IMR-90 (cell line): Measurements from ENCODE around the gene SPATA3. TPM values are rescaled to one million over a fixed set of nuclear protein-coding genes. Genes with fewer than 3 reads are reported as not detected.

Source experiments
- ATAC-seq: fragments of 200-7000 bp; cut with Tn5 transposase; 2 replicates; pipeline ENCODE4 v1.9.1; 2020; ENCODE audit warnings: low read depth, mild to moderate bottlenecking, moderate library complexity
- BruUV-seq: library from RNA; stranded (reverse); fragments of 400-500 nt; replicated peaks from 2 replicates; lab custom pipeline; 2021; lab: Mats Ljungman, UMichigan
- CTCF ChIA-PET: fragments of 300-600 bp; formaldehyde crosslinking; extraction: SDS; loops from one replicate; lab custom pipeline; 2021; ENCODE audit warnings: antibody characterized with exemption; lab: Yijun Ruan, JAX
- POLR2A ChIA-PET: fragments of 300-600 bp; sonication (Branson Sonifier 250); formaldehyde crosslinking; loops from one replicate; lab custom pipeline; 2022; ENCODE audit warnings: antibody characterized with exemption; ENCODE audit not compliant: unreplicated experiment; lab: Charles Lee
- DNase-seq: peaks from one replicate; pipeline ENCODE4 v3.0.0; 2013
- H2AFZ ChIP-seq: replicated peaks from 2 replicates; pipeline ENCODE3; 2013; ENCODE audit warnings: low read length, mild to moderate bottlenecking; ENCODE audit not compliant: poor library complexity
- H2AK5ac ChIP-seq: 2 replicates; pipeline ENCODE4 v1.6.1; 2013; ENCODE audit warnings: low read depth, low read length, inconsistent platforms
- H2AK9ac ChIP-seq: replicated peaks from 2 replicates; pipeline ENCODE3; 2013; ENCODE audit warnings: mild to moderate bottlenecking, low read depth, low read length, moderate library complexity; ENCODE audit not compliant: poor library complexity
- H2BK120ac ChIP-seq: 2 replicates; pipeline ENCODE4 v1.6.1; 2013; ENCODE audit warnings: low read depth, low read length, inconsistent platforms
- H2BK15ac ChIP-seq: 3 replicates; pipeline ENCODE4 v1.6.1; 2013; ENCODE audit warnings: low read depth, low read length, inconsistent platforms
- H2BK20ac ChIP-seq: 2 replicates; pipeline ENCODE4 v1.6.1; 2013; ENCODE audit warnings: low read depth, mild to moderate bottlenecking, inconsistent platforms, low read length, moderate library complexity
- H2BK5ac ChIP-seq: 2 replicates; pipeline ENCODE4 v1.6.1; 2013; ENCODE audit warnings: mild to moderate bottlenecking, low read depth, low read length, inconsistent platforms; ENCODE audit not compliant: poor library complexity, severe bottlenecking
- H3K14ac ChIP-seq: replicated peaks from 2 replicates; pipeline ENCODE4 v1.6.1; 2013; ENCODE audit warnings: low read depth, low read length, inconsistent platforms
- H3K18ac ChIP-seq: 2 replicates; pipeline ENCODE4 v1.6.1; 2013; ENCODE audit warnings: low read depth, low read length, control low read depth
- H3K23ac ChIP-seq: 2 replicates; pipeline ENCODE4 v1.6.1; 2013; ENCODE audit warnings: low read depth, low read length, inconsistent platforms
- H3K27ac ChIP-seq: 2 replicates; pipeline ENCODE4 v1.5.1; 2013; ENCODE audit warnings: mild to moderate bottlenecking, control low read depth, low read length; ENCODE audit not compliant: insufficient read depth
- H3K27me3 ChIP-seq: 2 replicates; pipeline ENCODE4 v1.6.1; 2013; ENCODE audit warnings: low read length; ENCODE audit not compliant: control insufficient read depth, insufficient read depth
- H3K36me3 ChIP-seq: 2 replicates; pipeline ENCODE4 v1.6.1; 2013; ENCODE audit warnings: low read length, mixed read lengths; ENCODE audit not compliant: control insufficient read depth, insufficient read depth
- H3K4ac ChIP-seq: 2 replicates; pipeline ENCODE4 v1.6.1; 2013; ENCODE audit warnings: low read depth, low read length, inconsistent platforms
- H3K4me1 ChIP-seq: 2 replicates; pipeline ENCODE4 v1.6.1; 2013; ENCODE audit warnings: low read length, mixed read lengths; ENCODE audit not compliant: control insufficient read depth, insufficient read depth
- H3K4me2 ChIP-seq: 2 replicates; pipeline ENCODE4 v1.6.1; 2013; ENCODE audit warnings: low read depth, mild to moderate bottlenecking, control low read depth, low read length, moderate library complexity
- H3K4me3 ChIP-seq: 2 replicates; pipeline ENCODE4 v1.5.1; 2013; ENCODE audit warnings: low read depth, mild to moderate bottlenecking, control low read depth, low read length, moderate library complexity; ENCODE audit not compliant: insufficient read depth
- H3K56ac ChIP-seq: 2 replicates; pipeline ENCODE4 v1.6.1; 2013; ENCODE audit warnings: low read length, inconsistent platforms; ENCODE audit not compliant: insufficient read depth; ENCODE audit errors: extremely low read depth
- H3K79me1 ChIP-seq, 2 experiments: 2 replicates each; pipeline ENCODE4 v1.6.1; 2013; ENCODE audit warnings: low read length in 2 of 2, inconsistent platforms in 1 of 2, low read depth in 1 of 2
- H3K9ac ChIP-seq: 2 replicates; pipeline ENCODE4 v1.6.1; 2013; ENCODE audit warnings: low read depth, low read length, control low read depth
- H3K9me1 ChIP-seq: 2 replicates; pipeline ENCODE4 v1.6.1; 2013; ENCODE audit warnings: low read length, inconsistent platforms; ENCODE audit not compliant: insufficient read depth
- H3K9me3 ChIP-seq: 2 replicates; pipeline ENCODE4 v1.6.1; 2013; ENCODE audit warnings: low read length; ENCODE audit not compliant: control insufficient read depth, insufficient read depth
- H4K20me1 ChIP-seq: 2 replicates; pipeline ENCODE4 v1.6.1; 2013; ENCODE audit warnings: low read length, inconsistent platforms; ENCODE audit not compliant: insufficient read depth
- H4K5ac ChIP-seq: 2 replicates; pipeline ENCODE4 v1.6.1; 2013; ENCODE audit warnings: mild to moderate bottlenecking, low read depth, low read length, control low read depth
- H4K8ac ChIP-seq, 2 experiments: 2 replicates each; pipeline ENCODE4 v1.6.1; 2013; ENCODE audit warnings: low read depth in 2 of 2, low read length in 2 of 2, control low read depth in 1 of 2, inconsistent platforms in 1 of 2
- H4K91ac ChIP-seq: 2 replicates; pipeline ENCODE4 v1.6.1; 2013; ENCODE audit warnings: low read depth, low read length, inconsistent platforms; ENCODE audit not compliant: insufficient read depth
- BHLHE40 ChIP-seq: fragments of 150-350 bp; IDR thresholded peaks from 2 replicates; pipeline ENCODE4 v1.6.1; 2016; ENCODE audit warnings: mild to moderate bottlenecking, low read depth, low read length
- CEBPB ChIP-seq: IDR thresholded peaks from 2 replicates; pipeline ENCODE4 v1.6.1; 2012; ENCODE audit warnings: low read depth, low read length, improper control_type of control experiment
- CTCF ChIP-seq: conservative IDR thresholded peaks from 2 replicates; pipeline ENCODE4 v1.5.1; 2012; ENCODE audit warnings: mild to moderate bottlenecking, low read depth, low read length, improper control_type of control experiment
- ELK1 ChIP-seq: fragments of 150-350 bp; IDR thresholded peaks from 2 replicates; pipeline ENCODE4 v1.6.1; 2016; ENCODE audit warnings: low read depth, mild to moderate bottlenecking, low read length, moderate library complexity, borderline replicate concordance
- FOS ChIP-seq: fragments of 150-350 bp; IDR thresholded peaks from 2 replicates; pipeline ENCODE4 v1.6.1; 2016; ENCODE audit warnings: low read depth, low read length
- MAFK ChIP-seq: IDR thresholded peaks from 2 replicates; pipeline ENCODE4 v1.6.1; 2012; ENCODE audit warnings: low read depth, low read length, improper control_type of control experiment
- MAZ ChIP-seq: IDR thresholded peaks from 2 replicates; pipeline ENCODE4 v1.6.1; 2012; ENCODE audit warnings: low read depth, mild to moderate bottlenecking, low read length, improper control_type of control experiment, moderate library complexity, borderline replicate concordance
- MXI1 ChIP-seq: IDR thresholded peaks from 2 replicates; pipeline ENCODE4 v1.6.1; 2012; ENCODE audit warnings: low read depth, mild to moderate bottlenecking, low read length, moderate library complexity, borderline replicate concordance
- NFE2L2 ChIP-seq: fragments of 150-350 bp; IDR thresholded peaks from 2 replicates; pipeline ENCODE4 v1.6.1; 2016; ENCODE audit warnings: low read depth, mild to moderate bottlenecking, low read length
- POLR2A ChIP-seq: IDR thresholded peaks from 2 replicates; pipeline ENCODE4 v1.6.1; 2012; ENCODE audit warnings: mild to moderate bottlenecking, low read depth, low read length
- RAD21 ChIP-seq: IDR thresholded peaks from 2 replicates; pipeline ENCODE4 v1.6.1; 2012; ENCODE audit warnings: low read length, improper control_type of control experiment
- RCOR1 ChIP-seq: IDR thresholded peaks from 2 replicates; pipeline ENCODE4 v1.6.1; 2012; ENCODE audit warnings: mild to moderate bottlenecking, low read length, improper control_type of control experiment; ENCODE audit not compliant: insufficient replicate concordance
- RFX5 ChIP-seq: IDR thresholded peaks from 2 replicates; pipeline ENCODE4 v1.8.0; 2012; ENCODE audit warnings: low read depth, mild to moderate bottlenecking, low read length, moderate library complexity
- SMC3 ChIP-seq: fragments of 150-350 bp; IDR thresholded peaks from 2 replicates; pipeline ENCODE4 v1.6.1; 2016; ENCODE audit warnings: low read depth, mild to moderate bottlenecking, antibody characterized with exemption, low read length, moderate library complexity
- USF2 ChIP-seq: fragments of 150-350 bp; IDR thresholded peaks from 2 replicates; pipeline ENCODE4 v1.6.1; 2017; ENCODE audit warnings: mild to moderate bottlenecking, antibody characterized with exemption, low read length, low read depth
- WGBS, 2 experiments: methylation state at CpG; one replicate each; pipeline versions ENCODE4 v1.1.5 to v1.1.7; 2013; ENCODE audit warnings: missing lambda C conversion rate in 2 of 2; ENCODE audit not compliant: insufficient read length in 1 of 2; ENCODE audit errors: extremely low coverage in 2 of 2; 5-methylcytosine and 5-hydroxymethylcytosine counted together
- dilution Hi-C: fragments of 300-500 bp; cut with HindIII; formaldehyde crosslinking; loops from one replicate; pipeline ENCODE4 v1.14.3; 2018; ENCODE audit warnings: low sequenced_read_pairs; ENCODE audit not compliant: unreplicated experiment
- in situ Hi-C: fragments of 300-500 bp; cut with MboI; formaldehyde crosslinking; loops from 3 replicates; pipeline ENCODE4 v1.14.3; 2019; ENCODE audit warnings: low sequenced_read_pairs, inconsistent platforms, mixed read lengths
- intact Hi-C: fragments of 100-400 bp; cut with micrococcal nuclease; formaldehyde crosslinking; loops from 2 replicates; pipeline ENCODE4 v1.10.0; 2022
- polyA plus RNA-seq, 3 experiments: library from polyadenylated mRNA; depleted of rRNA; stranded (reverse); fragments of >200 nt; gene quantifications; 2 replicates each; pipeline ENCODE4 v1.2.3, GENCODE V29; 2012; ENCODE audit warnings: low replicate concordance in 1 of 3
- total RNA-seq: library from RNA; depleted of rRNA; stranded (reverse); fragments of >200 nt; gene quantifications from 2 replicates; pipeline ENCODE4 v1.2.3, GENCODE V29; 2012

Gene SPATA3
- total and polyA plus RNA-seq, 2 of the 4 experiments (the other 2 are of a cell fraction), result not detected

GRCh38 chr2:231038483-231039293 is 42.8 kb downstream of the SPATA3 start:
- H2AFZ ChIP-seq, result no peak overlapping the region
- H3K9me1 ChIP-seq, result no peaks in the 10 kb centered on the region; the same call in 1 of the 2 replicates
- no peak overlapping the region for H4K8ac ChIP-seq
- WGBS, 2 experiments, result 0% methylated on average over 1 of the region's 21 CpGs; no CpG with 5 or more reads in 1 of the 2 experiments
- no TSS peak for BruUV-seq
- H3K14ac ChIP-seq, result no peak overlapping the region
- intact Hi-C loops, result no loop called here
- no peak overlapping the region for H2BK20ac ChIP-seq
- no peaks in the 10 kb centered on the region for H3K36me3 ChIP-seq
- no peak overlapping the region for H2AK9ac ChIP-seq
- H2AK5ac ChIP-seq, result no peak overlapping the region
- dilution Hi-C loops, result no loop called here
- H3K4me2 ChIP-seq, result no peak overlapping the region
- H4K20me1 ChIP-seq, result no peaks in the 10 kb centered on the region
- no peaks in the 10 kb centered on the region for H3K4me1 ChIP-seq
- no peak overlapping the region for H3K18ac ChIP-seq
- H3K27me3 ChIP-seq, result peaks cover 75% of the 10 kb centered on the region
- no peak for ATAC-seq
- H3K27ac ChIP-seq, result no peak overlapping the region
- ChIA-PET CTCF (no interaction called here), POLR2A (no interaction called here)
- H3K4ac ChIP-seq, result no peak overlapping the region
- no peak overlapping the region for H2BK120ac ChIP-seq
- H2BK15ac ChIP-seq, result no peak overlapping the region
- no peak for DNase-seq
- no peak overlapping the region for H3K9ac ChIP-seq
- no peak overlapping the region for H3K56ac ChIP-seq
- H3K23ac ChIP-seq, result no peak overlapping the region
- no peak overlapping the region for H3K4me3 ChIP-seq
- H4K5ac ChIP-seq, result no peak overlapping the region
- no peak overlapping the region for H4K91ac ChIP-seq
- peaks cover 3% of the 10 kb centered on the region; the same call in 1 of the 2 replicates for H3K9me3 ChIP-seq
- in situ Hi-C loops, result no loop called here
- H2BK5ac ChIP-seq, result no peak overlapping the region
- H3K79me1 ChIP-seq, result no peaks in the 10 kb centered on the region
- TF ChIP-seq ELK1 (no peak), RAD21 (no peak), RCOR1 (no peak), BHLHE40 (no peak), NFE2L2 (no peak), POLR2A (no peak), USF2 (no peak), CEBPB (no peak), FOS (no peak), CTCF (no peak), MAZ (no peak), MAFK (no peak), MXI1 (no peak), SMC3 (no peak), RFX5 (no peak)
